SW480 (cell line): Measurements from ENCODE around the gene RHCG.
"Not testable (repeated sequence)": the region's sequence is repeated elsewhere in the genome, so short reads cannot be mapped to it uniquely, and the experiment has no call there.

Experiments
- DNase-seq: peaks from one replicate; pipeline ENCODE4 v3.0.0-alpha.2; 2016; ENCODE audit warnings: low spot score

The RHCG gene

GRCh38 chr15:89477411-89478242 is 18.8 kb downstream of the RHCG start:
- no peak for DNase-seq

GRCh38 chr15:89475661-89476060 is 20.7 kb downstream of the RHCG start:
- DNase-seq, result no peak

- peak; percentile 51 for DNase-seq
Measured at GRCh38 chr15:89472785-89473256, 23.6 kb downstream of the RHCG start.

- no peak for DNase-seq
Measured at GRCh38 chr15:89469426-89470096, 26.8 kb downstream of the RHCG start.

- not testable (repeated sequence) for DNase-seq
Measured at GRCh38 chr15:89468813-89469212, 27.6 kb downstream of the RHCG start.

GRCh38 chr15:89463113-89463512 is 33.3 kb downstream of the RHCG start:
- DNase-seq, result no peak

- peak; percentile 38 for DNase-seq
Measured at GRCh38 chr15:89462198-89462912, 34.0 kb downstream of the RHCG start.

- no peak for DNase-seq
Measured at GRCh38 chr15:89461386-89461785, 35.0 kb downstream of the RHCG start.

GRCh38 chr15:89460048-89460447 is 36.3 kb downstream of the RHCG start:
- no peak for DNase-seq

- no peak for DNase-seq
Measured at GRCh38 chr15:89459271-89460038, 36.9 kb downstream of the RHCG start.

GRCh38 chr15:89458440-89458839 is 37.9 kb downstream of the RHCG start:
- no peak for DNase-seq

- peak; percentile 21 for DNase-seq
Measured at GRCh38 chr15:89457086-89457485, 39.3 kb downstream of the RHCG start.

GRCh38 chr15:89455535-89455934 is 40.8 kb downstream of the RHCG start:
- DNase-seq, result no peak

GRCh38 chr15:89452330-89452836 is 44.0 kb downstream of the RHCG start:
- DNase-seq, result no peak

GRCh38 chr15:89451846-89452245 is 44.5 kb downstream of the RHCG start:
- no peak for DNase-seq

- DNase-seq, result no peak
Measured at GRCh38 chr15:89450076-89451006, 46.0 kb downstream of the RHCG start.

GRCh38 chr15:89448825-89449224 is 47.6 kb downstream of the RHCG start:
- no peak for DNase-seq

- DNase-seq, result no peak
Measured at GRCh38 chr15:89447676-89448075, 48.7 kb downstream of the RHCG start.

- DNase-seq, result no peak
Measured at GRCh38 chr15:89446255-89446891, 50.0 kb downstream of the RHCG start.

GRCh38 chr15:89445518-89445917 is 50.9 kb downstream of the RHCG start:
- DNase-seq, result no peak
